ENCODE data around the gene MYL5.
"Not testable (repeated sequence)": the region's sequence is repeated elsewhere in the genome, so short reads cannot be mapped to it uniquely, and the experiment has no call there.

The MYL5 gene

DNA sequence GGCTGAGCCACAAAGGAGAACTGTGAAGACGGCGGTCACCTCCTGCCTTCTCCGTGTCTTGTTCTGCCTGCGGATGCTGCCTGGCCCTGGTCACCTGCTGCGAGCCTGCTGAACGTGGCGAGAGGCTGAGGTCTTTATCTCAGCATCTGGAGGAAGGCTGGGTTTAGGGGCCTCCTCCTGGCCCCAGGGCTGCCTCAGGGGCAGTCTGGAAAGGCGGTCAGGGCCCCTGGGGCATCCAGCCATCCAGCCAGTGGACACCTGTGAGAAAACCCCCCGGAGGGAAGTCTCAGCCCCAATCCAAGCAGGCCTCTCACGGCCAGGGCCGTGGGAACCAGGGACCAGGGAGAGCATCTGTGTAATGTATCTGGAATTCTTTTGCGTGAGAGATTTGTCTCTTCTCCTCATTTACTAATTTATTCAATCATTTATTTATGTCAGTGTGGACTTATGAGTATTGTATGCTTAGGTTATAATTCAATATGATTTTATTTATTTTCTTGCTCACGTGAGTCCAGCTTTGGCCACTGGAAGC is 37.6 kb upstream of the MYL5 start:
- no peak for DNase-seq

DNA sequence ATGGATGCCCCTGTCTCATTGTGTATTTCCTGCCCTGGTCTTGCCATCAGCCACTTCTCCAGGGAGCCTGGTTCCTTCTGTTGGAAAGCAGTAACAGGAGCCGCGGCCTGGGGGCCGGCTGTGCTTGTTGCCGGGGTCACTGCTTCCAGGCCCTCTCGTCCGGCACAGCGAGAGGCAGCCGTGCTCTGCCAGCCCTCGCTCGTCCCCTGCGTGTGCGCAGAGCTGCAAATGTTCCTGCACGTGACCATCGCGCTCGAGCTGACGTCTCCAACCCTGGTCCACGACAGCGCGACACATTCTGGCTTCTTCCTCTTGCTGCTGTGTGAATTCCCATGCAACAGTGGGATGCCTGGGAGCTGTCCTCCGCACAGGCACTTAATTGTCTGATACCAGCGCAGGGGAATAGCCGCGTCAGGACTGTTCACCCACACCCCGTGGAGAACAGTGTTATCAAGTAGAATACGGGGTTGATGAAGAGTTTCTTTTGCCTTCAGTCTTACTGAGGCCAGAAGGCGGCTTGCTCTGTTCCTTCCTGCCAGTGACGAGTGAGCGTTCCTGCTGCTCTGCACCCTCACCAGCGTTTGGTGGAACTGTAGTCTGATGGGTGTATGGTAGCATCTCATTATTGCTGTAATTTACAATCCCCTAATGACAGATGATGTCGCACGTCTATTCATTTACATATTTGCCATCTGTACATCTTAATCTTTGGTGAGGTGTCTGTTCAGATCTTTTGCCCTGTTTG is 36.6 kb upstream of the MYL5 start:
- DNase-seq, result no peak

DNA sequence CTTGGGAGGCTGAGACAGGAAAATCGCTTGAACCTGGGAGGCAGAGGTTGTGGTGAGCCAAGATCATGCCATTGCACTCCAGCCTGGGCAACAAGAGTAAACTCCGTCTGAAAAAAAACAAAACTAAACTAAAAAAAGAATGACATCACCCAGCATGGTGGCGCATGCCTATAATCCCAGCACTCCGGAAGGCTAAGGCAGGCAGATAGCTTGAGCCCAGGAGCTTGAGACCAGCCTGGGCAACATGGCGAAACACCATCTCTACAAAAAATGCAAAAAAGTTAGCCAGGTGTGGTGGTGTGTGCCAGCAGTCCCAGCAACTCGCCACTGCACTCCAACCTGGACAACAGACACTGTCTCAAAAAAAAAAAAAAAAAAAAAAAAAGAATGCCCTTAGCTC is 32.0 kb upstream of the MYL5 start:
- not testable (repeated sequence) for DNase-seq

DNA sequence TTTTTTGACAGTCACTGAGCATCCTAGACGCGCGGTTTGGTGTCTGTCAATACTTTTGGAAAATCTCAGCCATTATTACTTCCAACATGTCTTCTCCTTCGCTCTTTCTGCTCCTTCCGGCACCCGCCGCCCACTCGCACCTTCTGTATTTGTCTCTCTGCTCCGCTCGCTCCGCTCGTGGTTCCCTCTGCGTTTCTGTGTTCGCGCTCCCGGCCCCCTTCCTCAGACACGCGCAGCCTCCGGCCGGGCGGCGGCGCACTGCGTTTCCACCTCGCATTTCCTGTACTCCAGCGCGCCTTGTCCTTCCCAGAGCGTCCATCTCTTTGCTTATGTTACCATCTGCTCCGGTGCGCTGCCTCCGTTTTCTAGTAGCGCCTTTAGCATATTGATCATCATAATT is 27.9 kb upstream of the MYL5 start:
- DNase-seq, result no peak

DNA sequence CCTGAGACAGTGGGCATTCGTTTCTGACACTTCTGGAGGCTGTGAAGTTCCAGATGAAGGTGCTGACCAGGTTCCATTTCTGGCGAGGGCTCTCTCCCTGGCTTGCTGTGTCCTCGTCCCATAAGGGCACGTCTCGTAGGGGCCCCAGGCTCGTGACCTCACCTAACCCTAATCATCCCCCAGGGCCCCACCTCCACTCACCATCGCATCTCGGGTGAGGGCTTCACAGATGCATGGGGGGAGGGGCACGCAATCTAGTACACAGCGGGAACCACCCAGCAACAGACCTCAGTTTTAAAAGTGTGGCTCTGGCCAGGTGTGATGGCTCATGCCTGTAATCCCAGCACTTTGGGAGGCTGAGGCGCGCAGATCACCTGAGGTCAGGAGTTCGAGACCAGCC is 26.9 kb upstream of the MYL5 start:
- no peak for DNase-seq

DNA sequence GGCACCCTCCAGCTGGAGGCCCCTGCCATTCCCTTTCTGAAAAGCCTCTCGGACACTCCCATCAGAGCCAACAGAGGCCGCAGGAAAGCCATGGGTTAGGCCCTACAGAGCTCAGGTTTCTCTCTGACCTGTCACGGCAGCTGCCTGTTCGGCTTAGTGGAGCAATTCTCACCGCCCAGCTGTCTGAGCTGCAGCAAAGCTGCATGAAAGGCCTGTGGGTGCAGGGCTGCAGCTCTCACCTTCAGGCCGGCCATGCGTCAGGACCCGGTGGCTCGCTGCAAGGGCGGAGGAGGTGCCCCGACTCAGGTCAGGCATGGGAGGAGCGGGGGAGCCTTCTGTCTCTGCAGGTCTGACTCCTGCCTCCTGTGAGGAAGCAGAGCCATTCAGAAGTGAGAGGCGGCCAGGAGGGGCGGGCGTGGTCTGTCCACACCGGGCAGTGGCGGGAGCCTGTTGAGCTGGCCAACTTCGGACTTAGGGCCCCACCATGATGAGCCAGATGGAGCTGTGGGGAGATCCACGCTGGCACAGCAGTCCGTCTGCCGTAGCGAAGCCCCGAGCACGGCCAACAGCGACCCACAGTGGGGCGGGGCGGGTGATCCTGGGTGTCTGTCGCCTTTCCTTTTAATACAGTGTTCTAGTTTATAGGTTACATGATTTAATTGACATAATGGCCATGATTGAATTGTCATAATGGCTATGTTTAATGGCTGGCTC is 25.6 kb upstream of the MYL5 start:
- no peak for DNase-seq

DNA sequence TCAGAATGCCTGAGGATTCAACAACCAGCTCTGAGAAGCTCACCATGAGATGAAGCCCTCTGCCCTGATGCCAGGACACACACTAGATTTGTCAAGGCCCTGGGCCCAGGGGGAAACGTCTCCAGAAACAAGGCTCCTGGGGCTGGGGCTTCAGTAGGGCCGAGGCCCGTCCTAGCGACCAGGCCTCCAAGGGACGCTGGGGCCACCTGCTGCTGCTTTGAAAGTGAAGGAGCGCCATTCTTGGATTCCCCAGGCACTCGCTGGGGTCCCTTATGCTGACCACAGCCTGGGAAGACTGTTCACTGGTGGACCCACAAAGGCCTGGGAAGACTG is 25.1 kb upstream of the MYL5 start:
- no peak for DNase-seq

DNA sequence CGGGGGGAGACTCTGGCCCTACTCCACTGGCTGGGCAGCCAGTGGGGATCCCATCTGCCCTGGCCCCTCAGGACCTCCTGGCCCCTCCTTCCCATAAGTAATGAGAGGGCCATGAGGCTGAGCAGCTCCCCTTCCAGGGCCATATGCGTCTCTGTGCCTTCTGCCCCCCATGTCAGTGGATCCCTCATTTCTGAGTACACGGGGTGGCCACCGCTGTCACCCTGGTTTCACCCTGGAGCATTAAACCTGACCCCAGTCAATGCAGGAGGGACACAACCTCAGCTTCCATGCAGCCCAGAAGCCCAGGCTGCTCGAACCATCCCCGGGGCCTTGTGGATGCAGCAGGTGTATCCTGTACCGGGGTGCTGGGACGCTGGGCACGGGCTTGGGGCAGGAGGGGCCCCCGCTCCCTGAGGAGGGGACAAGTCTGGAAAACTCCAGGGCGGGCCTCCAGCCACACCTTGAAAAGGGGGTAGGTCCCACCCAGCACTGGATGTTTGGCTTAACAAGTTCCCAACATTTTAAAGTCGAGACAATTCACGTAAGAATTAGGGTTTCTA is 24.5 kb upstream of the MYL5 start:
- no peak for DNase-seq

DNA sequence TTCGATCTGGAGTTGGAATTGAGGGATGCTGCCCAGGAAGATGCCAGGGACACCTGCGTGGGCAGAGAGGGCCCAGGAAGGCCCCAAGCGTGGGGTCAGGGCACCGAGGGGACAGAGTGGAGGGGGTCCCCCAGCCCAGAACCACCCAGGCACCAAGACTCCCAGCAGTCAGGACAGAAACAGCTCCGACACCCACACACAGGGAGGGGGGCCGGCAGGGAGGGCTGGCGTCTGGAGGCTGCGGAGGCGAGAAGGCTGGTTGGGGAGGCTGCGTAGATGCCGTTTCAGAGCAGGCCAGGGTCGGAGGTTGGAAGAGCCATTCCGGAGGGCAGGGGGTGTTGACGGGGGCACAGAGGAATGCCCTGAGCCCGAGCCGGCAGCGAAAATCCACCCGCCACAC is 23.9 kb upstream of the MYL5 start:
- DNase-seq, result no peak

DNA sequence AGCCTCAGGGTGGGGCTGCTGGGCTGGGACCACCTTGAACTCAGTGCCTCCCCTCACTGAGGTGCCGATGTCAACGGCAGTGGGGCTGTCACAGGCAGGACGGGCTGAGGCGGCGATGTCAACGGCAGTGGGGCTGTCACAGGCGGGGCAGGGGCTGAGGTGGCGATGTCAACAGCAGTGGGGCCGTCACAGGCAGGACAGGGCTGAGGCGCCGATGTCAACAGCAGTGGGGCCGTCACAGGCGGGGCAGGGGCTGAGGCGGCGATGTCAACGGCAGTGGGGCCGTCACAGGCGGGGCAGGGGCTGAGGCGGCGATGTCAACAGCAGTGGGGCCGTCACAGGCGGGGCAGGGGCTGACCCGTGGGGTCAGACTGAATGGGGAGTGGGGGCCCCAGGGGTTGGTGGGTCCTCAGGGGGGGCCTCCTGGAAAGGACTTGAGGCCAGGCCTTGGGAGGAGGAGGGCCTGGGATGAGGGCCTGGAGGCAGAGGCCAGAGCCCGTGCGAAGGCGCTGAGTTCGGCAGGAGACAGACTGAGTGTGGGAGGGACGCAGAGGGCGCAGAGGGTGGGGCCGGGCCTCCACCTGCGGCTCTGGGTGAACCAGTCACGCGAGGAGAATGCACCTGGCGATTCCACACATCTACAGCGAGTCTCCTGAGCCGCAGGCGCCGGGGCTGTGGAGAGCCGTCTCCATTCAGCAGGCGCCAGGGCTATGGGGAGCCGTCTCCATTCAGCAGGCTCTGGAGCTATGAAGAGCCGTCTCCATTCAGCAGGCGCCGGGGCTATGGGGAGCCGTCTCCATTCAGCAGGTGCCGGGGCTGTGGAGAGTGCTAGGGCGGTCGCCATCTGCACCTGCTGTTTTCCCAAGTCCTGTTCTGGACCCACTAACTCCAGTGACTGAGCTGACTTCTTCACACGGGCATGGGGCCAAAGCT is 23.1 kb upstream of the MYL5 start:
- DNase-seq, result peak; percentile 76

DNA sequence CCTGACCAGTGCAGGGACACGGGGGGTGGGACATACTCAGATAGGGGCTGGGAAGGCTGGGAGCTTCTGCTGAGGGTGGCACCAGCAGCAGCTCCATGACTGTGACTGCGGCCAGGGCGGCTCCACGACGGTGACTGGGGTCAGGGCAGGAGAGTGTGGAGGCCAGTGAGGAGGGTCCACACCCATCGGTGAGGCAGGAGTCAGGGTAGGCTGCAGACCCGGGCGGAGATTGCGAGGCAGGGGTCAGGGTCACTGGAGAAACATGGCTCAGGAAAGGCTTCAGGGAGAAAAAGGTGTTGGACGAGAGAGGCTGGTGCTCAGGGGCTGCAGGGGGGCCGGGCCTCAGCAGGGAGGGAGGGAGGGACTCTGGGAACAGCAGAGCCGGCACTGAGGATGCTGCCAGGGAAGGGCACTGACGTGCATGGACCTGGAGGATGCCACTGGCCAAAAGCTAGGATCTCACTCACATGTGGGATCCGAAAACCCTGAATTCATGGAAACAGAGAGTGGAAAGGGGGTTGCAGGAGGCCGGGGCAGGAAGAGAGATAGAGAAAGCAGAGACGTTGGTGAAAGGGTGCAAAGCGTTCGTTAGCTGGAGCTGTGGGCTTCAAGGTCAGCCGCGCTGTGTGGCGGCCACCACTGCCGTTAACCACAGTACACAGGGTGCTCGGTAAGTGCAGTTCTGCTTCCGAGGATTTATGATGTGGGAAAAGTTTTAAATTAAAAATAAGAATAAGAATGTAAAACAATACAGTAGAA is 22.3 kb upstream of the MYL5 start:
- DNase-seq, result no peak

DNA sequence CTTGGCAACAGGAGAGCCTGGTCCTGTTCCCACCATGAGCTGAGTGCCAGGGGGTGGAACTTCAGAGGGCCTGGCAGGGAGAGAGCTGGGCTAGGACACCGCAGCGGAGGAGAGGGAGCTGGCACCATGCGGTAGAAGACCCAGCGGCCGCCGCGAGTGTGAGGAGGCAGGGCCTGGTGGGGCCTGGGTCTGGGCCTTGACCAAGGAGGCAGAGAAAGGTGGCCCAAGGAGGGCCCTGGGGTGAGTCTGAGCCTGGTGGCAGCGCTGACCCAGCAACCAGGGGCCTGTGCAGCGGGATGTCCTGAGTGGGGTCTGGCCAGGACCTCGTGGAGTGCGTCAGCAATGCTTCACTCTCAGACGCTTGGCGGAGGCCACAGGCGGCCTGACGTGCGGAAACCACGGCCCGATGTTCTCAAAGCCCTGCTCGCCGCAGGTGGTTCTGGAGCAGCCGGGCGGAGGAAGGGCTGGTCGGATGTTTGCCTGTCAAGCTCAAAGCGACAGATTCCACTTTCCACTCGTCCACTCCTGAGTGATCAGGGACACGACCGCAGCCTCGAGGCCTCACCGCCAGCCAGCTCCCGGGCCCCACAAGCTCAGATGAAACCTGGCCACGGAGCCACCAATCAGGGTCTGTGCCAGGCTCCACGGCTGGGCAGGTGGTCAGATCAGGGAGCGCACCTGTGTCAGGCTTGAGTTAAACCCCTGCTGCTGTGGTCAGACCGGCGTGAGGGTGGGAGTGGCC is 21.1 kb upstream of the MYL5 start:
- DNase-seq, result no peak

DNA sequence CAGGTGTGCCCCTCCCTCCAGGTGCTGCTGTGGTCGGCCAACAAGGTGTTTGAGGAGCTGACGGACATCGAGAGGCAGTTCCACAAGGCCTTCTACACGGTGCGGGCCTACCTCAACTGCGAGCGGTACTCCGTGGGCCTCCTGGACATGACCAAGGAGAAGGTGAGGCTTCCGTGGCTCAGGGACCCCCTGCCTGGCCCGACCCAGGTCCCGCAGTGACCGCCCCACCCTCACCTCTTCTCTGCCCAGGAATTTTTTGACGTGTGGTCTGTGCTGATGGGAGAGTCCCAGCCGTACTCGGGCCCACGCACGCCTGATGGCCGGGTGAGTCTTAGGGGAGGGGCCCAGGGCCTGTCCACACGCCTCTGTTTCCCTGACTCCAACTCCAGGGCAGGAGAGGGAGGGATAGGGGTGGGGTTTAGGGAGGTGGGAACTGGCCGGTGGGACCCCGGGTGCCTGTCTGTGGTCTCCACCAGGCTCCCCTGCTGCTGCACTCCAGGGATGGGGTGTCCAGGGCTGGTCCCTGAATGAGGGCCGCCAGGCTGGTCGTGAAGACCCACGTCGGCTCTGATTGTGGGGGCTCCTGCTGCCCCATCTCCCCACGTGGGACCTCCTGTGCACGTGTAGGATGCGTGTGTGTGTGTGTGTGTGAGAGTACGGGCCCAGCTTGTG is 20.4 kb upstream of the MYL5 start:
- no peak for DNase-seq

DNA sequence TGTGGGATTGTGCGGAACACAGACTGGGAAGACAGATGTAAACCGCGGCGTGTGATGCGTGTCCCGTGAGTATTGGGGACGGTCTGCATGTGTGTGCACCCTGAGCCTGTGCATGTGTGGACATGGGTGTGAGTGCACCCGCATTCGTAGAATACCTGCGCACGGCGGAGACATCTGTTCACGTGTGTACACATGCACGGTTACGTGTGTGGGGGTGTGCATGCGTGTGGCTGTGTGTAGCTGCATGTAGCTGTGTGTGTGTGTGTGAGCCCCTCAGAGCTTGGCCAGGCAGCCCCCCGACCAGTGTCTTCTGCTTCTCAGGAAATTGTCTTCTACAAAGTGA is 19.9 kb upstream of the MYL5 start:
- DNase-seq, result no peak

DNA sequence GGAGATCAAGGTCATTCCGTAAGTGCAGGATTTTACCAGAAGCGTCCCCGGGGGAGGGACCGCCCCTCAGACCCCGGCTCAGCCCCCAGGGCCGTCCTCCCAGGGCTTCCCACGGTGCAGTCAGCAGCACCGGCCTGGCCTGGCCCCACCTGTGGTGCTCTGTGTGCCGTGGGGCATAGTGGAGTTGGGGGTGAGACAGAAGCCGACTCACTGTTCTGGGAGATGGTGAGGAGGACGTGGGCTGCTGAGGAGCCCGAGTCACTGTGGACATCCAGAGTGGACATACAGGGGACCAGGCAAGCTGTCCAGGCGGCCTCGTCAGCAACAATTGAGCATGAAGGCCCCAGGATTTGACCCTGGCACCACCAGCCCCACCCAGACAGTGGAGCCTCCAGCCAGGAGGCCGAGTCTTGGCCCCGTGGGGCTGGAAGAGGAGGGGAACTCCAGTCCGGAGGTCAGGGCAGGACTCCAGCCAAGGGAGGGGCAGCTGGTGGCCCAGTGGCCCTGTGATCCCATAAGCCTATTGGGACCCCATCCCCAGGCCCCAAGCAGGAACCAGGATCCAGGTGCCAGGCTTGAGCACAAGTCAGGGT is 19.4 kb upstream of the MYL5 start:
- peak; percentile 48 for DNase-seq

DNA sequence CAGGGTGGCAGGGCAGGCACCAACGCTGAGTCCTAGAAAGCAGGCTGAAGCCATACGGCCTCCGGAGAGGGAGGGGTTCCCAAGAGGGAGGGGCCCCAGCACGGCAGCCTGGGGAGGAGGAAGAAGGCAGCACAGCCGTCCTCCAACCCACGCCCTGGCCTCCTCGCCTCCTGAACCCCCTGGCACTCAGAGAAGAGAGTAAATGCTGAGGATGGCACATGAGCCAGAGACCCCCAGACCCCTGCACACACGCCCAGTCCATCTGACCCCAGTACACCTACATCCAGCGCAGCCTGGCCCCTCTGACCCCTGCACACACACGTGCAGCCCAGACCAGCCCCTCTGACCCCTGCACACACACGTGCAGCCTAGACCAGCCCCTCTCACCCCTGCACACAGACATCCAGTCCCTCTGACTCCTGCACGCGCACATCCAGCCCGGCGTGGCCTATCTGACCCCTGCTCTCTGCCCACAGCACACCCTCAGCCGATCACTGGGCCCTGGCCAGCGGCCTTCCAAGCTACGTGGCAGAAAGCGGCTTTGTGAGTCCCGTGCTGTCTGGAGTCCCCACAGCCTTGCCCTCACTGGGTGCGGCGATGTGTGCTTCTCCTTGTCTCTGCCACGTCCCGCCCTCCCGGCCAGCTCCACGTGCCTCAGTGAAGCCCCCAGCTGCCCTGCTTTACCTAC is 18.7 kb upstream of the MYL5 start:
- DNase-seq, result no peak

DNA sequence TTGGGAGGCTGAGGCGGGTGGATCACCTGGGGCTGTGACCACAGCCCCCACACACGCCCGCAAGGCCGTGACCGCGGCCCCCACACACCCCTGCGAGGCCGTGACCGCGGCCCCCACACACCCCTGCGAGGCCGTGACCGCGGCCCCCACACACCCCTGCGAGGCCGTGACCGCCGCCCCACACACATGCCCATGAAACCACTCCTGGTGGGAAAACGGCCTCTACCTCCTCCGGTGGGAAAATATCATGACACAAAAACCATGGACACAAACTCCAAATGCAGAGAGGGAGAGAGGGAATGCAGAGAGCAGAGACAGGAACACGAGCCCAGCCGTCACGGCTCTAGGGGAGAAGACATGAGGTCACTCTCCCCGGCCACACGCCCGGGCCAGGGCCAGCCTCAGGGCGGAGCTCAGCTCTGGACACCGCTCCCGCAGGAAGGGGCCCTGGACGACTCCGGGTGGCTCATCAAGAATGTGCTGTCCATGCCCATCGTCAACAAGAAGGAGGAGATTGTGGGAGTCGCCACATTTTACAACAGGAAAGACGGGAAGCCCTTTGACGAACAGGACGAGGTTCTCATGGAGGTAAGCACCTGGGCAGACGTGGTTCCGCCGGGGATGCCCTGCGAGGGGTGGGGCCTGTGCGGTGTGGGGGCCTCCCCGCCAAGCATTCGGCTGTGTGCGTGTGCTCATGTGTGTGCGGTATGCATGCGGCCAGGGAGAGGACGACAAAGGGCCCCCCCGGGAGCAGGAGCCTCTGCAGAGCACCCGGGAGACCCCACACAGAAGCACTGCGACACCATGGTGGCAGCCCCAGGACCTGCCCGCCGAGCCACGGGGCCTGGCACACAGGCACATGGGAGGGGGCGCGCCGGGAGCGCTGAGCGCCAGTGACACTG is 17.7 kb upstream of the MYL5 start:
- DNase-seq, result no peak

DNA sequence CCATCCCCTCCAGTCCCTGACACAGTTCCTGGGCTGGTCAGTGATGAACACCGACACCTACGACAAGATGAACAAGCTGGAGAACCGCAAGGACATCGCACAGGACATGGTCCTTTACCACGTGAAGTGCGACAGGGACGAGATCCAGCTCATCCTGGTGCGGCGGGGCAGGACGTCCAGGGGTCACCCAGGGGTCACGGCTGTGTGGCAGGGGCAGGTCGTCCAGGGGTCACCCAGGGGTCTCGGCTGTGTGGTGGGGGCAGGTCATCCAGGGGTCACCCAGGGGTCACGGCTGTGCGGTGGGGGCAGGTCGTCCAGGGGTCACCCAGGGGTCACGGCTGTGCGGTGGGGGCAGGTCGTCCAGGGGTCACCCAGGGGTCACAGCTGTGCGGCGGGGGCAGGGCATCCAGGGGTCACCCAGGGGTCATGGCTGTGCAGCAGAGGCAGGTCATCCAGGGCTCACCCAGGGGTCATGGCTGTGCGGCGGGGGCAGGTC is 17.0 kb upstream of the MYL5 start:
- no peak for DNase-seq
